ENCODE data around the gene PIK3AP1.
"Not testable (repeated sequence)": the region's sequence is repeated elsewhere in the genome, so short reads cannot be mapped to it uniquely, and the experiment has no call there.

PIK3AP1 gene

GRCh38 chr10:96719850-96720421, 378 bp downstream of the PIK3AP1 start:
- DNase-seq (ENCODE audit: low spot score), result peak; percentile 43

- DNase-seq (ENCODE audit: low spot score), result no peak
Observed at GRCh38 chr10:96719200-96719599, 1.1 kb downstream of the PIK3AP1 start.

- DNase-seq (ENCODE audit: low spot score), result no peak
Observed at GRCh38 chr10:96718304-96718990, 1.9 kb downstream of the PIK3AP1 start.

GRCh38 chr10:96716390-96716789, 3.9 kb downstream of the PIK3AP1 start:
- DNase-seq (ENCODE audit: low spot score), result no peak

GRCh38 chr10:96714746-96715255, 5.5 kb downstream of the PIK3AP1 start:
- DNase-seq (ENCODE audit: low spot score), result no peak

- no peak for DNase-seq (ENCODE audit: low spot score)
Observed at GRCh38 chr10:96714031-96714590, 6.2 kb downstream of the PIK3AP1 start.

GRCh38 chr10:96712662-96713271, 7.5 kb downstream of the PIK3AP1 start:
- DNase-seq (ENCODE audit: low spot score), result no peak

GRCh38 chr10:96711048-96711728, 9.1 kb downstream of the PIK3AP1 start:
- DNase-seq (ENCODE audit: low spot score), result no peak

- DNase-seq (ENCODE audit: low spot score), result no peak
Observed at GRCh38 chr10:96709525-96709924, 10.8 kb downstream of the PIK3AP1 start.

GRCh38 chr10:96708996-96709395, 11.3 kb downstream of the PIK3AP1 start:
- no peak for DNase-seq (ENCODE audit: low spot score)

- DNase-seq (ENCODE audit: low spot score), result no peak
Observed at GRCh38 chr10:96708456-96708855, 11.9 kb downstream of the PIK3AP1 start.

GRCh38 chr10:96706331-96706853, 13.9 kb downstream of the PIK3AP1 start:
- no peak for DNase-seq (ENCODE audit: low spot score)

- no peak for DNase-seq (ENCODE audit: low spot score)
Observed at GRCh38 chr10:96705134-96705533, 15.2 kb downstream of the PIK3AP1 start.

GRCh38 chr10:96704563-96704962, 15.8 kb downstream of the PIK3AP1 start:
- no peak for DNase-seq (ENCODE audit: low spot score)

GRCh38 chr10:96703358-96703757, 17.0 kb downstream of the PIK3AP1 start:
- DNase-seq (ENCODE audit: low spot score), result no peak

GRCh38 chr10:96701265-96701664, 19.0 kb downstream of the PIK3AP1 start:
- no peak for DNase-seq (ENCODE audit: low spot score)

- DNase-seq (ENCODE audit: low spot score), result no peak
Observed at GRCh38 chr10:96700374-96701099, 19.8 kb downstream of the PIK3AP1 start.

- no peak for DNase-seq (ENCODE audit: low spot score)
Observed at GRCh38 chr10:96699613-96700012, 20.7 kb downstream of the PIK3AP1 start.

- DNase-seq (ENCODE audit: low spot score), result not testable (repeated sequence)
Observed at GRCh38 chr10:96698305-96698704, 22.0 kb downstream of the PIK3AP1 start.

GRCh38 chr10:96697438-96697837, 22.9 kb downstream of the PIK3AP1 start:
- DNase-seq (ENCODE audit: low spot score), result no peak

GRCh38 chr10:96696845-96697425, 23.4 kb downstream of the PIK3AP1 start:
- no peak for DNase-seq (ENCODE audit: low spot score)
